Right lung (tissue), 5 donors: Measurements from ENCODE around the gene CMTM5. TPM values are rescaled to one million over a fixed set of nuclear protein-coding genes. Genes with fewer than 3 reads are reported as not detected.
"Not testable (repeated sequence)": the region's sequence is repeated elsewhere in the genome, so short reads cannot be mapped to it uniquely, and the experiment has no call there.

Experiments used
- DNase-seq, 2 donors: peaks; one replicate each; pipeline ENCODE4 v3.0.0-alpha.2; 2013
- polyA plus RNA-seq, 5 donors: library from polyadenylated mRNA; unstranded; fragments of 120-200 nt; gene quantifications; one replicate each; pipeline versions ENCODE4 v1.2.1 to v1.2.3, GENCODE V29; 2013; ENCODE audit warnings: inconsistent platforms in 1 of 5, low replicate concordance in 1 of 5; ENCODE audit not compliant: insufficient read length in 5 of 5, insufficient read depth in 1 of 5

Gene CMTM5
- polyA plus RNA-seq, 5 donors = 2.3 to 4.9 (median 3.9) TPM

DNA sequence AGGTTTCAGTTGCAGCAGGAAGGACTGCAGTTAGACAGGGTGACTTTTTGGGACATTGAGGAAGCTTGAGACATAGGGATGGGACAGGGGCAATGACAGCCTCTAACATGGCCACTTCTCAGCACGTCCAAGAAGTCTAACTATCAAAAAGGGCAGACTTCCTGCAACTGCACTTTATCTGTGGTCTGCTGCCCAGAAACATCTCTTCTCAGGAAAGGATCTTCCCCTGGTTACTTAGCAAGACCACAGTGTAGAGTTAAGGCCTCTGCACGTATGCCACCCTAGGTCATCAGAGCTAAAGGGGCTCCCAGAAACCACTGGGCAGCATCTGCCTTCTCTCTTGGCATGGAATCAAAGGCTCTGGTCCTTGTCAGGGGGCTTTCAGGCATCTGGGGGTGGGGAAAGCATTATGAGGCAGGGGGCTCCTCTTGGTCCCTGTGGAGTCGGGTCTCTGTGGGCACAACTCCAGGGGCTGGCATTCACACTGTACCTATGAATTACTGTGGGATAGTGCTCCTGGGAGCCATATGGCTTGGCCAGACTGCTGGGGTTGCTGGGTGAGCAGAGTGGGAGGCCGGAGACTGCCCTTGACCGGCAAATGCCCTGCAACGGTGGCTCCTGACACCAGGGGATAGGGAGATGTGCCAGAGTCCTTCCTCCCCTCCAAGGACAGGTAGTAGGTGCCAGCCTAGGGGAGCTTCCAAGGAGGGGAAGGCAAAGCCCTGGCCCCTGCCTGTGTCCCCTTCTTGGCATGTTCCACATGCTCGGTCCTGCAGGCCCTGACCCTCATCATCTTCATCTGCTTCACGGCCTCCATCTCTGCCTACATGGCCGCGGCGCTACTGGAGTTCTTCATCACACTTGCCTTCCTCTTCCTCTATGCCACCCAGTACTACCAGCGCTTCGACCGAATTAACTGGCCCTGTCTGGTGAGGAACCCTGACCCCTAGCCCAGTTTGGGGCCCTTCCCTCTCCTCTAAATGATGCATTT, 1.0 kb downstream of the CMTM5 start:
- no peak for DNase-seq

DNA sequence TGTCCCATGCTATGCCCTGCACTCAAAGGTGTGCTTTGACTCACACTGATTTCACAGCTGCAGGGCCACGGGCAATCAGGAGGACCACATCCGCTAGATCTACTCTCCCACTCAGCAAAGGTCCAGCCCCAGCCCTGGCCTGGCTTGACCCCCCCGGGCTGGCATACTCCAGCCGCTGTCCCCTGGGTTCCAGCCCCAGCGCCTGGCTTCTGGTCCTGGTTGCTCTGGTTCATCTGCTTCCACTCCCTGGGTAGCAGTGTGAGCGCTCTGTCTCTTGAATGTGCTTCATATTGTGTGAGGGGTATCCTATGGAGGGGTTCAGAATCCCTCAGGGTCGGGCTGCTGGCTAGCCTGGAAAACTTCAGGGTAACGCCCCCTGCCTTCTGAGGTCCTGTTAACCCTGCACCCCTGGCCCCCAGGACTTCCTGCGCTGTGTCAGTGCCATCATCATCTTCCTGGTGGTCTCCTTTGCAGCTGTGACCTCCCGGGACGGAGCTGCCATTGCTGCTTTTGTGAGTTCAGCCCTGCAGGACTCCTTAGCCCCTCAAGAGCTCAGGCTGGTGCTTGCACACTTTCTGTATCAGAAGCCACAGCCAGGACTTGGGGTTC, 1.9 kb downstream of the CMTM5 start:
- DNase-seq = no peak

DNA sequence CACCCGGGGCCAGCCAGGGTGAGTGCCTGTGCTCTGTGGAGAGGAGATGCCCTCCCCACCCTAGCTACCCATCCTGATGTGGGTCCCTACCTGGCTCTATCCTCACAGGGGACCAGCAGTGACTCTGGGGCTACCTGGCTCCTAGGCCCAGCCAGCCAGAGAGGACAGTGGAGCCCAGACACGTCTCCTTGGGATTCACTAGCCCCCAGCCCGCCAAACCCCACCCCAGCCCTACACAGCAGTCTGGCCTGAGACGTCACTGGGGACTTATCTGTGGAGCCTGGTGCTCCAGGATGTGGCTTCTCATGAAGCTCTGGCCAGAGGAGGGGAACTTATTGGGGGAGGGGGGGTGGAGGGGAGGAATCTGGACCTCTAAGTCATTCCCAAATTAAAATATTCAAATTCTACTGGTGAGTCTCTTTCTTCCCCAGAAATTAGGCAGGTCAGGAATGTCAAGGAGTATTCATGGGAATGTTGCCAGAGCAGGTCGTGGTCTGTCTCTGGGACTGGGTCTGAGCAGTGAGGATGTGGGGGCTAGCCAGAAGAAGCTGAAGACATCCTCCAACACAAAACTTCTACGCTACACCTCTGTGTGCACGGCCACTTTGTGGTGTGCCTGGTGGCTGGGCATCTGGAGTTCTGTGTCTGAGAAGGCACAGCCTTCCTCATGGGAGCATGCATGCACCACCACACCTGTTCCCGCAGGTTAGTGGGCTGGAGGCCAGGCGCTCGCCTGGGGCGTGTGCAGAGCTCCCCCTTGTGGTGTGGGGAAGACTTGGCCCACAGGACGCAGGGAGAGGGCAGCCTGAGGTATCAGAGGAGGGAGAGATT, 2.7 kb downstream of the CMTM5 start:
- DNase-seq = peak; percentile 40 to 53

DNA sequence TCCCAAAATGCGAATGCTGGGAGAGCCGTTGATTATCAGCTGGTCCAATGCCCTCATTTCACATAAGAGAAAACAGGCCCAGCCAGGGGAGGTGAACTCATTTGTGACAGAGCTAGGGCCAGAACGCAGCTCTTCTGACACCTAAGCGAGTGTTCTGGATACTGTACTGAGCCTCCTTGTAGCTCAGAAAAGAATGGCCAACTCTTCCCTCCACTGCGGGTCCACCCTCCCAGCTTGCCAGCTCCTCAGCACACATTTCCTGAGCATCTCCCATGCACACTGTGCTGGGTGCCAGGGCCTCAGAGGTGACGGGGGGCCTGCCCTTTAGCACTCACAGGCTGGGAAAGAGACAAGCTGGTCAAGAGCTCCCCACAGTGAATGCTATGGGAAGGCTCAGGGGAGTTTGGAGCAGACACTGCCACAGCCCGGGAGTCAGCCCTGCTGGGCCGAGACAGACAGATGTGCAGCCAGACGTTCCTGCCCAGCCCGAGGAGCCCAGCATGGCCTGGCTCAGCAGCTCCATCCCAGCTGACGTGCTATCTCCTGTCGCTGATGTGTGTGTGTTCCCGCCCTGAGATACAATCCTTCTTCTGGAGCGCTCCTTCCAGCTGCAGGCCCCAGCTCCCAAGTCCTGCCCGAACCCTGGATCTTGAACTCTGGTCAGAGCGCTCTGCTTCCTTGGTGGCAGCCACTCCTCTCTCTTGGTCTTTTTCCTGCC, 3.5 kb downstream of the CMTM5 start:
- no peak for DNase-seq

DNA sequence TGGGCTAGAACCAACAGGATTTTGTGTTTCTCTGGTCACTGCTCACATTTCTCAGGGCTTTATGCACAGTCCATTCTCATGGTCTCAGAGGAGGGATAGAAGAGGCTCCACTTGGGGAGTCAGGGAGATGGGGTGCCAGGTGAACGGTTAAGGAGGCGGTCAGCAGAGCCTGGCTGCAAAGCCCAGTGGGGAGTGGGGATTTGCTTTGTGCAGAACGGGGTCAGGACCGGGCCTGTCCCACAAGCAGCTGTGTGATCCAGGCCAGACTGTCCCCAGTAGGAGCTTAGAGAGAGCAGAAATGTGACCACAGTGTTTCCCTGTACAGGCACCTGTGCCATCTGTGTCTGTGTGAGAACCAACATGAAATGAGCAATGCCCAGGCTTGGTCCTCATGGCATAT, 4.1 kb downstream of the CMTM5 start:
- DNase-seq = no peak

DNA sequence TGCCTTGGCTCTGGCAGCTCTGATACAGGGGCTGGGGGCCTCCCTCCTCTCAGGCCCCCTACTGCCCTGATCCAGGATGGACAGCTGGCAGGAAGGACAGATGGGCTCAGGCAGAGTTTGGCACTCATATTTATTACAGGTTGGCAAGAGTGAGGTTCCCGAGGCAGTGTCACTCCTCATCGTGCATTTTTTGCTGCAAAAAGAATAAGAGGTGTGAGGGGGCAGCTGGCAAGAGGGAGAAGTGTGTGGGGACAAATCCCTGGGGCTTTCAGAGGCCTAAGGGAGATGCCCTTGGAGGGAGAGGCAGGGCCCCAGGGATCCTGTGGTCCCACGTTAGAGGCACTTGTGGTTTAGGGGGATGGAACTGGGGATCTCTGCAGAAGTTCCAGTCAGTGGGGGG, 5.0 kb downstream of the CMTM5 start:
- no peak for DNase-seq

DNA sequence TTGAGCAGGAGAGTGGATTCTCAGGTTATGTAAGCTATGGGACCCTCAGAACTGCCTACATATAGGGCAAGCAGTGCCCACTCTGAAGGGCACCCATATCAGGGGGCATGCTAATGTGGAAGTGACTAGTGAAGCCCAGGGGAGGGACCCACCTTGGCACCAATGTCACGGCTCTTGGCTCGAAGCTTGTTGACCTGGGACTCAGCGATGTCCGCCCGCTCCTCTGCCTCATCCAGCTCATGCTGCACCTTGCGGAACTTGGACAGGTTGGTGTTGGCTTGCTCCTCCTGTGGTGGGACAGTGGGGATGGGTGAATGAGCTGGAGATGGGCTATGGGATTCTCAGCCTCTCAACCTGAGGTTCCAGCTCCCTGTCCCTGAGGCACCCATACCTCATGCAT, 5.4 kb downstream of the CMTM5 start:
- no peak for DNase-seq

DNA sequence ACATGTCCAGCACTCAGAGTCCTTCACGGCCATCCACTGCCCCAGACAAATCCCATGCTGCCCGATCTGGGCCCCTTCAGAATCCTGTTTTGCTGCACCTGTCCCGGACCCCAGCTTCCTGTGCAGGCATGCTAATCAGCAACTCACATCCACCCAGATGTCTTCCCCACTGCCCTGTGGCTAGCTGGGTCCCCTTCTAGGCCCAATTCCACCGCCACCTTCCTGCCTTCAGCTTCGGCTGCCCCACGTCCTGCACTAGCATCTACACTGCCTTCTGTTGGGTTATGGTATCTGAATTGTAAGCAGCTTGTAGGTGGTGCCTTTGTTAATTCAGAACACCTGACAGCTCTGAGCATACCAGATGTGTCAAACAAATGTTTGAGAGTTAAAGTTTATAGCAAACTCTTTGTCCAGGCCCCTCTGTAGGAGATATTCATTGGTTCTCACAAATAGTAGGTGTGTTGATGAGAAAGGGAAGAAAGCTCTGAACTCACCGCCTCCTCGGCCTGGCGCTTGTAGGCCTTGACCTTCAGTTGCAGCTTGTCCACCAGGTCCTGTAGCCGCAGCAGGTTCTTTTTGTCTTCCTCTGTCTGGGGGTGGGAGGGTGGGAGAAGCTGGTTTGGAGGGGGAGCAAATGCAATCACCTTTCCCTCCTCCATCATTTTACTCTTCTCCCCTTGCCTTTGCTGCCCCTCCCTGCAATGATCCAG, 6.0 kb downstream of the CMTM5 start:
- no peak for DNase-seq

DNA sequence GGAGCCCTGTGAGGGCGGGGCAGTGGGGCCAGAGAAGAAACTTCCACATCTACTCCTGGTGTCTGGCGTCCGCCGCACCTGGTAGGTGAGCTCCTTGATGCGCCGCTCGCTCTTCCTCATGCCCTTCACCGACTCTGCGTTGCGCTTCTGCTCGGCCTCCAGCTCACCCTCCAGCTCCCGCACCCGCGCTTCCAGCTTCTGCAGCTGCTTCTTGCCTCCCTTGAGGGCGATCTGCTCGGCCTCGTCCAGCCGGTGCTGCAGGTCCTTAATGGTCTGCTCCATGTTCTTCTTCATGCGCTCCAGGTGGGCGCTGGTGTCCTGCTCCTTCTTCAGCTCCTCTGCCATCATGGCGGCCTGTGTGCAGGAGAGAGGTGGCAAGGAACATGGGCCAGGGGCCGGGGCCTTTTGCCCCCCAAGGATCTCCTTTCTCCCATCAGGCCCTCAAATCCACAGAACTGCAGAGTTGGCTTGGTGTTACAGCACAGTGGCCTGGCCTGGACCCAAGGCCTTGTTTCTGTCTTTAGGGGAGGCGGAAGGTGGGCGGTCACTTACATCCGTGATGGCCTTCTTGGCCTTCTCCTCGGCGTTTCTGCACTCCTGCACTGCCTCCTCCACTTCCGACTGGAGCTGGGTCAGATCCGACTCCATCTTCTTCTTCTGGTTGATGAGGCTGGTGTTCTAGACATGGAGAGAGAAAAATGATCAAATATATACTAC, 7.7 kb downstream of the CMTM5 start:
- no peak for DNase-seq

DNA sequence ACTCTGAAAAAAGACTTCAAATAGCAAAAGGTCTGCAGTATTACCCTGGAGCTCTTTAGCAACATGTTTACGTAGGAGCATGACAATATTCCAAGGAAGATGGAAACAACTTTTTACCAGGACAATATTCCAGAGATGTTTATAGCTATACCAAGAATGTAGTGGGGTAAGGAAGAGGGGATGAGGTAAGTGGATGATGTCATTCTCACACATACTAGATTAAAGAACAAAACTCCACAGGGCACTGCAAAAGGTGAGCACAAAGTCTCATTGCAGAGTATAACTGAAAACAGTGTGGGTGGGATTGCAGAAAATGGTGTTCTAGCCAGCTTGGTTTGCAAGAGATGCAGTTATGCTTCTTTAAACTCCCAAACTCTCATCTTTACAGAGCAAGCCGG, 8.4 kb downstream of the CMTM5 start:
- no peak for DNase-seq

DNA sequence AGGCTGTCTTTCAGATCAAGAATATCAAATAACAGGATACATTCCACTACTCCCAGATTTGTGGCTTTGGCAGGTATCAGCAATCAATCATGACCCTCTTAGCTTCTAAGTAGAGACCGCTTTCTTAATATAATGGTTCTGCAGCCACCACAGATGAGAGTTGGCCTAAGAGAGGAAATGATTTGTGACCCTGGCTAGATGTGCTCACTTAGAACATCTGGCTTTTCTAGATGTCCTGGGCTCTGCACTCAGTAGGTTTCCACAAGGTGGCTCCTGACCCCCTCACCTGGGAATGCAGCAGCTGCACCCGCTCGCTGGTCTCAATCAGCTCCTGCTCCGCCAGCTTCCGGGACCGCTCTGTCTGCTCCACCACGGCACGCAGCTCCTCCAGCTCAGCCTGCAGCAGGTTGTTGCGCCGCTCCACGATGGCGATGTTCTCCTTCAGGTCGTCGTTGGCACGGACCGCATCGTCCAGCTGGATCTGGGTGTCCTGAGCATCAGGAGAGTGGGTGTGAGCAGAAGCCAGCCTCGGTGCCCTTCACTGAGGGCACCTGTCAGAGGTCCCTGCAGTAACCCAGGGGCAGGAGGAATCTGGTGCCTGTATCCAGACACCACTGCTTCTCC, 8.9 kb downstream of the CMTM5 start:
- DNase-seq = no peak

DNA sequence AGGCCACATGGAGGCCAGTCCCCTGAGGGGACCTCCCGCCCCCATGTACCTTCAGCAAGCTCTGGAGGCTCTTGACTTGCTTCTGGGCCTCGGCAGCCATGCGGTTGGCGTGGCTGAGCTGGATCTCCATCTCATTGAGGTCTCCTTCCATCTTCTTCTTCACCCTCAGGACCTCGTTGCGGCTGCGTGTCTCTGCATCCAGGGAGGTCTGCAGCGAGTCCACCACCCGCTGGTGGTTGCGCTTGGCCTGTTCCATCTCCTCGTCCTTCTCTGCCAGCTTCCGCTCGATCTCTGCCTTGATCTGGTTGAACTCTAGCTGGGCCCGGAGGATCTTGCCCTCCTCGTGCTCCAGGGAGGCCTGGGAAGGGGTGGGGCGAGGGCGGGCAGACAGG, 9.4 kb downstream of the CMTM5 start:
- DNase-seq = not testable (repeated sequence)

DNA sequence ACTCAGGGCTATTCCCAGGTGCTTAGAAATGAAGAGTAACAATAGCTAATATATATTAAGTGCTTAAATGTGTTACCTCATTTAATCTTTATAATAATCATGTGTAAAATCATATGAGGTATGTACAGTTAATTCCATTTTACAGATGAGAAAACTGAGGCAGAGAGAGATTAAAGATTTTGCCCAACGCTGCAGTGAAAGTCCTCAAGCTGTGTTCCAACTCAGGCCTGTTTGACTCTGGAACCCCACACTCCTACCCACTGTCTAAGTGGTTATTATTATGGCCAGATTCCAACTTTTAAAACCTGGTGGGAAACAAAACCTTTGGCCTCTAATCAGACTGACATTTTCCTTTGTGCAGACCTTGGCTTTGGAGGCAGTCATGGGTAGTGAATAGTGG, 10.2 kb downstream of the CMTM5 start:
- DNase-seq = no peak

DNA sequence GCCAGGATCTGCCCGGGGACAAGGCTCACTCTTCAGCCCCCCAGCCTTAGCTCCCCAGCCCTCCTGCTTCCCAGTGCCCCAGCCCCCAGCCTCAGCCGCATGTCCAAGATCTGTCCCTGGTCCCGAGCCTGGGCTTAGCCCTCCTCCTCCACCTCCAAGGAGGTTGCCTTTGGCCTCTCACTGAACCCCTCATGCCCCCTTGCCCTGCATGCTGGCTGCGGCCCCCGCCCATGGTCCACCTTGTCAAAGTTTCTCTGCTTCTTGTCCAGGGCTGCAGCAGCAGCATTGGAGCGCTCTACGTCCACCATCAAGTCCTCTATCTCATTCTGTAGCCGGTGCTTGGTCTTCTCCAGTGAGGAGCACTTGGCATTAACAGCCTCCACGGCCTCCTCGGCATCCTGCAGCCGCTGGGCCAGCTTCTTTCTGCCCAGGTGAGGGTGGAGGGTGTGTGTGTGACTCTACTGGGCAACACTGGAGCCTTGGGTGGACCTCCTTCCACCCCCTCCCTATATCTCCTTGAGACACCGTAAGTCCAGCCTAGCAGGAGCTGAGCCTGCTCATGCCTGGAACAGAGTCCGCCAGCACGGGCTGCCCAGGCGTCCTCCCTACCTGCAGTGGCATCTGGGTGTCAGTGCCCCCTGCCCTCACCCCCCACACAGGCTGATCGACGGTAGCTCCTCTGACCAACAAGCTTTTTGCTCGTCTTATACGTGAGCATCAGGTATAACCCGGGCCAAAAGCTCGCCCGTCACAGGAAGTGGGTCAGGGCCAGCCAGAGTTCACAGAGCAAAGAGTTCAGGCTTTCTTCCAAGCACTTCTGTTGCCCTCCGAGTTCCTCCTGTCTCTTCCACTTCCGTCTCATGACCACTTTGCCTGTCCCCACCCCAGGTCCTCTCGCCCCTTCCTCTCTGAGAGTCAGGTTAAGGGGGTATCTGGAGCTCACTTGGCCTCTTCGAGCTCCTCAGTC, 11.4 kb downstream of the CMTM5 start:
- no peak for DNase-seq

DNA sequence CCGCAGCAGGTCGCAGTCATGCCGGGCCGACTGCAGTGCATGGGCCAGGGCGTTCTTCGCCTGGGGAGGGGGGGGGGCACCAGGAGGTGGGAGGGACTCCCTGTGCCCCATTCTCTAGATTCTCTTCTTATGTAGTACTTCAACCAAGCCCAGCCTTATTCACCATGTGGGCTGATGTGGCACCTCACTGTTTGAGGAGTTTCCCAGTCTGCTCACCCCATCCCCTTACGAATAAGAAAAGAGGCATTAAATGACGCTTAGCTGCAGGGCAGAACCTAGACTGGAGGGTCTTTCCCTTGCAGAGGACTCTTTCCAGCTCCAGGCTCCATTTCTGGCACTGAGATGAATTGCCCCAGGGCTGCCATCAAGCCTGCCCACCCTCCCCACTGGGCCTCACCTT, 12.2 kb downstream of the CMTM5 start:
- no peak for DNase-seq

DNA sequence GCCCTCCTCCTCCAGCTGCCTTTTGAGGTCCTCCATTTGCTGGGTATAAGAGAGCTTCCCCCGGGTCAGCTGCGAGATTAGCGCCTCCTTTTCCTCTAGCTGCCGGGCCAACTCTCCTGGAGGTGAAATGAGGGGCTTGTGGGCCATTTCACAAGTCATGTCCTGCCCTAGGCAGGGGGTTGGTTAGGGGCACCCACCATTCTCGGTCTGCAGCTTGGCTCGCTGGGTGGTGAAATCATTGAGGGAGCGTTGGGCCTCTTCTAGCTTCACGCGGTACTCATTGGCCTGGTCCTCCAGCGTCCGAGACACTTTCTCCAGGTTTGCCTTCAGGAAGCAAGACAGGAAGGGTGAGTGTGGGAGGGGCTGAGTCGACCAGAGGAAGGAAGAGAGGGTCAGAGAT, 12.6 kb downstream of the CMTM5 start:
- DNase-seq = no peak

DNA sequence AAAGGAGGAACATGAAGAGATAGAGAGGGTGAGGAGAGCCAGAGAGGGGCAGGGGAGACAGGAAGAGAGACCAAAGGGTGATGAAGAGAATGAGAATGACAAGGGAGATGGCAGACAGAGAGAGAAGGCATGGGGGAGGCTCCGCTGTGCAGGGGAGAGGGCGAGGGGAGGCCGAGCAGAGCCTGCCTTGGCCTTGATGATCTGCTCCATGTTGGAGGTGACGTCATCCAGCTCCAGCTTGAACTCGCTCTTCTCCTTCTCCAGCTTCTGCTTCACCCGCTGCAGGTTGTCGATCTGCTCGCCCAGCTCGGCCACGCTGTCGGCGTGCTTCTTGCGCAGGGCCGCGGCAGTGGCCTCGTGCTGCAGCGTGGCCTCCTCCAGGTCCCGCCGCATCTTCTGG, 13.0 kb downstream of the CMTM5 start:
- not testable (repeated sequence) for DNase-seq

DNA sequence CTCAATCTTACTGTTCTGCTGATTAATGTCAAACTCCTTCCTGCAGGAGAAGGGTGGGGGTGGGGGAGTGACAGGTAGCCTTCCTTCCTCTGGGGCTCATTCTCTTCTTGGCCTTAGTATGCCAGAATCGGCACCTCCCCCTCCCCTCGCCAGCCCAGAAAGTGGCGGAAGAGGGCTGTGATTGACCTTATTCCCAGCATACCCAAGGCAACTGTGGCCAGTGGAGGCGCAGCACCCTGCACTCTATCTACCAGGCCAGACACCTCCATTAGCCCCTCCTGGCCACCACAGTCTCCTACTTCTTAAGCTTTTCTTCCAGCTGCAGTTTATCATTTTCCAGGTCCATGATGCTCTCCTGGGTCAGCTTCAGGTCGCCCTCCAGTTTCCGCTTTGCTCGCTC, 15.8 kb downstream of the CMTM5 start:
- DNase-seq = no peak

DNA sequence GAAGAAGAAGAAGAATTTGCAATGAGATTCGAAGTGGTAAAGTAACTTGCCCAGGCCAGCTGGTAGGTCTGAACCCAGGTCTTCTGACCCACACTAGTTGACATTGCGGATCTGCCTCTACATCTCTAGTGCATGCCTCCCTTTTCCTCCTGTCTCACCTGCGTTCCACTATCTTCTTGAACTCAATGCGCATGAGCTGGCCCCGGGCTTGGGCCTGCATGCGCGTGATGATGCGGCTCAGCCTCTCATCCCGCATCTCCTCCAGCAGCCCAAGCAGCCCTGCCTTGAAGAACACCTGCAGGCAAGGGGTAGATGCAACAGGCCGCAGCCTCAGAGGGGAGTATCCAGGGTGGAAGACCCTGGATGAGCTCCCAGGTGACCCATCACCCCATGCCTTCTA, 19.3 kb downstream of the CMTM5 start:
- DNase-seq = no peak
